HCT116 (cell line): ENCODE data around the gene LTV1.
"Not testable (repeated sequence)": the region's sequence is repeated elsewhere in the genome, so short reads cannot be mapped to it uniquely, and the experiment has no call there.

Experiments
- EZH2 ChIP-seq: fragments of 200-600 bp; sonication (generic); IDR thresholded peaks from 2 replicates; pipeline ENCODE4 v1.6.1; 2017; ENCODE audit warnings: antibody characterized with exemption, mixed run types
- EZH2phosphoT487 ChIP-seq: fragments of 200-600 bp; IDR thresholded peaks from 2 replicates; pipeline ENCODE4 v1.6.1; 2018; ENCODE audit warnings: antibody characterized with exemption, borderline replicate concordance
- TF ChIP-seq, protein P1 (sequence below), 3 experiments: fragments of 200-600 bp in 1 of 3; sonication (generic) in 1 of 3; IDR thresholded peaks in 2 of 3; conservative IDR thresholded peaks in 1 of 3; 2 replicates each; pipeline ENCODE4 v1.5.1; 2012 to 2017; ENCODE audit warnings: low read depth in 2 of 3, low read length in 2 of 3, antibody characterized with exemption in 1 of 3, borderline replicate concordance in 1 of 3, control low read depth in 1 of 3, mild to moderate bottlenecking in 1 of 3, mixed read lengths in 1 of 3, mixed run types in 1 of 3, moderate library complexity in 1 of 3; ENCODE audit not compliant: insufficient read depth in 1 of 3

- TF ChIP-seq, protein P1, sequence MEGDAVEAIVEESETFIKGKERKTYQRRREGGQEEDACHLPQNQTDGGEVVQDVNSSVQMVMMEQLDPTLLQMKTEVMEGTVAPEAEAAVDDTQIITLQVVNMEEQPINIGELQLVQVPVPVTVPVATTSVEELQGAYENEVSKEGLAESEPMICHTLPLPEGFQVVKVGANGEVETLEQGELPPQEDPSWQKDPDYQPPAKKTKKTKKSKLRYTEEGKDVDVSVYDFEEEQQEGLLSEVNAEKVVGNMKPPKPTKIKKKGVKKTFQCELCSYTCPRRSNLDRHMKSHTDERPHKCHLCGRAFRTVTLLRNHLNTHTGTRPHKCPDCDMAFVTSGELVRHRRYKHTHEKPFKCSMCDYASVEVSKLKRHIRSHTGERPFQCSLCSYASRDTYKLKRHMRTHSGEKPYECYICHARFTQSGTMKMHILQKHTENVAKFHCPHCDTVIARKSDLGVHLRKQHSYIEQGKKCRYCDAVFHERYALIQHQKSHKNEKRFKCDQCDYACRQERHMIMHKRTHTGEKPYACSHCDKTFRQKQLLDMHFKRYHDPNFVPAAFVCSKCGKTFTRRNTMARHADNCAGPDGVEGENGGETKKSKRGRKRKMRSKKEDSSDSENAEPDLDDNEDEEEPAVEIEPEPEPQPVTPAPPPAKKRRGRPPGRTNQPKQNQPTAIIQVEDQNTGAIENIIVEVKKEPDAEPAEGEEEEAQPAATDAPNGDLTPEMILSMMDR (IDR thresholded peaks at IDR 0.05 in 2 of 3, conservative IDR thresholded peaks at IDR 0.05 in 1 of 3; ENCODE audit: borderline replicate concordance in 1 of 3, insufficient read depth in 1 of 3, low read depth in 2 of 3, low read length in 2 of 3) = not testable (repeated sequence)
- TF ChIP-seq EZH2phosphoT487, EZH2: not testable (repeated sequence)
Observed at GRCh38 chr6:143796551-143796950, 46.6 kb upstream of the LTV1 start.
